GM21360 (cell line): ENCODE results near the gene ZNF568.

ENCODE experiments used
- ATAC-seq: cut with Tn5 transposase; IDR thresholded peaks from one replicate; pipeline ENCODE4 v1.9.1; 2021; ENCODE audit warnings: mild to moderate bottlenecking, moderate library complexity; ENCODE audit not compliant: unreplicated experiment

The ZNF568 gene

DNA sequence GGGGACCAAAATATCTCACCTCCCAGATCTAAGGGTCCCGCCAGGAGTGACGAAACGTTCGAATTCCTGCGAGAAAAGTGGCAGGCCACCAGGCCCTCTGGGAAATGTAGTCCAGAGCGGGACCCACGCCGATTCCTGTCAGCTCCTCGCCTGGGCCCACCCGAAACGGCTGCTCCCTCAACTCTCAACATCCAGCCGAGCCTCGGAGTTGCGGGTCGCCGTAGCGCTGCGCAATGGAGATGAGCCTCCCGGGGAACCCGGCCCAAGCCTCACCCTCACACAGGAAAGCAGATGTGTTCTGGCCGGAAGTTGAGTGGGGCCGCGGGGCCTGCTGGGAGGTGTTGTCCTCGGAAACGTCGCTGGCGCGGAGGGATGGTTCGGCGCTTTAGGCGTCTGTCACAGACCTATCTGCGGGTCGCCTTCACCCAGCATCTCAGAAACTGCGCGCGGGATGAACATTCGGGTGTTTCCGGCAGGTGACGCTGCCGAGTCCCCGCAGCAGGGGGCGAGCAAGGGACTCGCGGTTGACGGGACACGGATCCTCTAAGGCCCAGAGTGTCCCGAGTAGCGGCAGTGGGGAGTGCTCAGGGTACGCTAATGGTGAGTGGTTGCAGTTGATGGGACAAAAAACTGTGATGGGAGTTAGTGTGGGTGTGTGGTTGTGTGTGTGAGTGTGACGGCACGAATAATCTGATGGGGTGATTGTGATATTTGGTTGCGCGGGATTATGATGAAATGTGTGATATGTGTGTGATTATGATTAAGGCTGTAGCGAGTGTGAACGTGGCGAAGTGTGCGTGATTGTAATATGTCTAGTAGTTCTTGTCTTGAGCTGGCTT is at the start of gene ZNF568, which contains the start of gene ZNF829:
TSS of gene ZNF568 (plus strand) at position 341 of the 839 bp plus-strand sequence. CDS start 6,439 bp downstream, outside the sequence.
TSS of gene ZNF829 (minus strand) at position 300 of the 839 bp plus-strand sequence. CDS start 1,124 bp downstream, outside the sequence.
- ATAC-seq: peak; percentile 91

DNA sequence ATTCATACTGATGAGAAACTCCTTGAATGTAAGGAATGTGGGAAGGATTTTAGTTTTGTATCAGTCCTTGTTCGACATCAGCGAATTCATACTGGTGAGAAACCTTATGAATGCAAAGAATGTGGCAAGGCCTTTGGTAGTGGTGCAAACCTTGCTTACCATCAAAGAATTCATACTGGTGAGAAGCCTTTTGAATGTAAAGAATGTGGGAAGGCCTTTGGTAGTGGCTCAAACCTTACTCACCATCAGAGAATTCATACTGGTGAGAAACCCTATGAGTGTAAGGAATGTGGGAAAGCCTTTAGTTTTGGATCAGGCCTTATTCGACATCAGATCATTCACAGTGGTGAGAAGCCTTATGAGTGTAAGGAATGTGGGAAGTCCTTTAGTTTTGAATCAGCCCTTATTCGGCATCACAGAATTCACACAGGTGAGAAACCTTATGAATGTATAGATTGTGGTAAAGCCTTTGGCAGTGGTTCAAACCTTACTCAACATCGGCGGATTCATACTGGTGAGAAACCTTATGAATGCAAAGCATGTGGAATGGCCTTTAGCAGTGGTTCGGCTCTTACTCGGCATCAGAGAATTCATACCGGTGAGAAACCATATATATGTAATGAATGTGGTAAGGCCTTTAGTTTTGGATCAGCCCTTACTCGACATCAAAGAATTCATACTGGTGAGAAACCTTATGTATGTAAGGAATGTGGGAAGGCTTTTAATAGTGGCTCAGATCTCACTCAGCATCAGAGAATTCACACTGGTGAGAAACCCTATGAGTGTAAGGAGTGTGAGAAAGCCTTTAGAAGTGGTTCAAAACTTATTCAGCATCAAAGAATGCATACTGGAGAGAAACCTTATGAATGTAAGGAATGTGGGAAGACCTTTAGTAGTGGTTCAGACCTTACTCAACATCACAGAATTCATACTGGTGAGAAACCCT is 38.9 kb upstream of the ZNF568 start:
- no peak for ATAC-seq

DNA sequence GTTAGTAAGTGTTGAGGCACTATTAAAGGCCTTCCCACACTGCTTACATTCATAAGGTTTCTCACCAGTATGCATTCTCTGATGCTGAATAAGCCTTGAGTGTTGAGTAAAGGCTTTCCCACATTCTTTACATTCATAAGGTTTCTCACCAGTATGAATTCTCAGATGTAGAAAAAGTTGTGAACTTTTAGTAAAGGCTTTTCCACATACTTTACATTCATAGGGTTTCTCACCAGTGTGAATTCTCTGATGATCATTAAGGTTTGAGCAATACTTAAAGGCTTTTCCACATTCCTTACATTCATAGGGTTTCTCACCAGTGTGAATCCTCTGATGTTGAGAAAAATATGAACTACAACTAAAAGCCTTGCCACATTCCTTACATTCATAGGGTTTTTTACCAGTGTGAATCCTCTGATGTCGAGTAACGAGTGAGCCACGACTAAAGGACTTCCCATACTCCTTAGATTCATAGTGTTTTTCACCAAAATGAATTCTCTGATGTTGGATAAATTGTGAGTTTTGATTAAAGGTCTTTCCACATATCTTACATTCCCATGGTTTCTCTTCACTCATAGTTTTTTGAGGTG is 24.3 kb upstream of the ZNF568 start:
- no peak for ATAC-seq

DNA sequence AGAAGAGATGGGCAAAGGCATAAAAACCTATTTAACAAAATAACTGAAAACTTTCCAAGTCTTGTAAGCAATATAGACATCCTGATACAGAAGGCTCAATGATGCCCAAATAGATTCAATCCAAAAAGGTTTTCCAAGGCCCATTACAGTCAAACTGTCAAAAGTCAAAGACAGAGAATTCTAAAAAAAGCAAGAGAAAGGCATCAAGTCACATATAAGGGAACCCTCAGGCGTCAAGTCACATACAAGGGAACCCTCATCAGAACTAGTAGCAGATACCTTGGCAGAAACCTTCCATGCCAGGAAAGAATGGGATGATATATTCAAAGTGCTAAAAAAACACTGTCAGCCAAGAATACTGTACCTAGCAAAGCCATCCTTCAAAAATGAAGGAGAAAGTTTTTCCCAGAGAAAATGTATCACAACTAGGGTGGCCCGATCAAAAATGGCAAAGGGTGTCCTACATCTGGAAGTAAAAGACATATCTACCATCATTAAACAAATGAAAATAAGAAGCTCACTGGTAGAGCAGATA is 21.2 kb upstream of the ZNF568 start:
- no peak for ATAC-seq

DNA sequence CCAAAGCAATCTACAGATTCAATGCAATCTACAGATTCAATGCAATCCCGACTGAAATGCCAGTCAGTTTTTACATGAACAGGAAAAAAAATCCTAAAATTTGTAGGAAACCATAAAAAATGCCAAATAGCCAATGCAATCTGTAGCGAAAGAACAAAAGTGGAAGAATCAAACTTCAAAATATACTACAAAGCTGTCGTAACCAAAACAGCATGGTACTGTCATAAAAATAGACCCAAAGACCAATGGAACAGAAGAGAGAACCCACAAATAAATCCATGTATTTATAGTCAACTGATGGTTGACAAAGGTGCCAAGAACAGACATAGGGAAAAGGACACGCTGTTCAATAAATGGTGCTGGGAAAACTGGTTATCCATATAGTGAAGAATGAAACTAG is 17.7 kb upstream of the ZNF568 start:
- no peak for ATAC-seq

DNA sequence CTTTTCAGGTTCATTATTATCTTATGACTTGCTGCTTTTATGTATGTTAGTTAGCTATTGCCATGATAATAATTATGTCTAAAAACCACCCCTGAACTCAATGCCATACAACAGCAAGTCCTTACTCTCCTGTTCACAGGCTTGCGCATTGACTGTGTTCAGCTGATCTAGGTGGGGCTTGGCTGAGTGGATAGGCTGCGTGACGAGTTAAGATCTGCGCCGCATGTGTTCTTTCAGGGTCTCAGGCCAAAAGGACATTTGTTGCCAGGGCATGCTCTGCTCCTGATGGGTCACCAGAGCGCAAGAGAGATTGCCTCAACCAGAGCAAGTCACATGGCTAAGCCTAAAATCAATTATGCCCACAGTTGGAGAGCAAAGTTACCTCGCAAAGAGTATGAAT is 859 bp downstream of the ZNF568 start:
- ATAC-seq: no peak

DNA sequence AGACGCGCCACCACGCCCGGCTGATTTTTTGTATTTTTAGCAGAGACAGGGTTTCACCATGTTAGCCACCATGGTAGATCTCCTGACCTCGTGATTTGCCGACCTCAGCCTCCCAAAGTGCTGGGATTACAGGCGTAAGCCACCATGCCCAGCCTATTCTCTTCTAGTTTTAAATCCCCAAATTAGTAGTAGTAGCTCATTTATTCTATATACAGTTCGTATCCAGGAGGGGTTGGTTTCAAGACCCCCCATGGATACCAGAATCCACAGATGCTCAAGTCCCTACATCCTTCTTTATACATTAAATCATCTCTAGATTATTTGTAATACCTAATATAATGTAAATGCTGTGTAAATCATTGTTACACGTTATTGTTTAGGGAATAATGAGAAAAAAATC is 2.0 kb downstream of the ZNF568 start:
- no peak for ATAC-seq

DNA sequence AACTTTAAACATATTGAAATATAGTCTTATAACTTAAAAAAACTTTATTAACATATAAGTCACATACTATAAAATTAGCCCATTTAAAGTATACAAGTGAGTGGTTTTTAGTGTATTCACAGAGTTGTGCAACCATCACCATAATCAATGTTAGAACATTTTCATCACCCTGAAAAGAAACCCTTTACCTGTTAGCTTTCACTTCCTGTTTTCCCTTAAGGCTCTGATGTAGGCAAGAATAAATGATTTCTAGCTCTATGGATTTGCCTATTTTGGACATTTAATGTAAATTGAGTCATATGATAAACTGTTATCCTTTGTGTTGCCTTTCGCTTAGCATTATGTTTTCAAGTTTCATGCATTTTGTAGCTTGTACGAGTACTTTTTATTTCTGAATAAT is 15.6 kb downstream of the ZNF568 start:
- ATAC-seq: no peak

DNA sequence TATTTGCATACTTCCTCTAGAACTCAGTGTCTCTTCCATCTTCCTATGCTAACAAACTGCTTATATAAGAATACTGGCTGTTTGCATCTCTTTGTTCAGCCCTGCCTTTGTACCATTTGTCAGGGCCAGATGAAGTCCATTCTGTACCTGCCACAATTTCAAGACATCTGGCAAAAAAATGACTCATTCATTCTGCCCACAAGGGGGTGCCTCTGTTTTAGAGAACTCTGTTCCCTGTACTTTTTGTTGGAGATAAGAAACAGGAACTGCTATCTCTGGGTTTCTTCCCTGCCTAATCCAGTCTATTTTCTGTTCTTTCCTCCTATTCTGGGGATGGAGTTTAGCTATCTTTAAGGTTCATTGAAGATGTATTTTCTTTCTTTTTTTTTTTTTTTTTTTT is 23.0 kb downstream of the ZNF568 start:
- ATAC-seq: no peak

DNA sequence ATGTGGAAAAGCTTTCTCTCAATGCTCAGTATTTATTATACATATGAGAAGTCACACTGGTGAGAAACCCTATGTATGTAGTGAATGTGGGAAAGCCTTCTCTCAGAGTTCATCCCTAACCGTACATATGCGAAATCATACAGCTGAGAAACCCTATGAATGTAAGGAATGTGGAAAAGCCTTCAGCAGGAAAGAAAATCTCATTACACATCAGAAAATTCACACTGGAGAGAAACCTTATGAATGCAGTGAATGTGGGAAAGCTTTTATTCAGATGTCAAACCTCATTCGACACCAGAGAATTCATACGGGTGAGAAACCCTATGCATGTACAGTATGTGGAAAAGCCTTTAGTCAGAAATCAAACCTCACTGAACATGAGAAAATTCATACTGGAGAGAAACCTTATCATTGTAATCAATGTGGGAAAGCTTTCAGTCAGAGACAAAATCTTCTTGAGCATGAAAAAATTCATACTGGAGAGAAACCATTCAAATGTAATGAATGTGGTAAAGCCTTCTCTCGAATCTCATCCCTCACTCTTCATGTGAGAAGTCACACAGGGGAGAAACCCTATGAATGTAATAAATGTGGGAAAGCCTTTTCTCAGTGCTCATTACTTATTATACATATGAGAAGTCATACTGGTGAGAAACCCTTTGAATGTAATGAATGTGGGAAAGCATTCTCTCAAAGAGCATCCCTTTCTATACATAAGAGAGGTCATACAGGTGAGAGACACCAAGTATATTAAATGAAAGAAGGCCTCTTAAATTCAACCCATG is 34.4 kb downstream of the ZNF568 start:
- no peak for ATAC-seq

DNA sequence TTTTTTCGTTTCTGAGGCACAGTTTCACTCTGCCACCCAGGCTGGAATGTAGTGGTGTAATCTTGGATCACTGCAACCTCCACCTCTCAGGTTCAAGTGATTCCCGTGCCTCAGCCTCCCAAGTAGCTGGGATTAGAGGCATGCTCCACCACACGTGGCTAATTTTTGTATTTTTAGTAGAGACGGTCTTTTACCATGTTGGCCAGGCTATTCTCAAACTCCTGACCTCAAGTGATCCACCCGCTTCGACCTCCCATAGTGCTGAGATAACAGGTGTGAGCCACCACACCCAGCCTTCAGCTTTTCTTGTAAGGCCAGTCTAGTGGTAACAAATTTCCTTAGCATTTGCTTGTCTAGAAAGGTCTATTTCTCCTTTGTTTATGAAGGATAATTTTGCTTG is 46.2 kb downstream of the ZNF568 start:
- ATAC-seq: no peak

DNA sequence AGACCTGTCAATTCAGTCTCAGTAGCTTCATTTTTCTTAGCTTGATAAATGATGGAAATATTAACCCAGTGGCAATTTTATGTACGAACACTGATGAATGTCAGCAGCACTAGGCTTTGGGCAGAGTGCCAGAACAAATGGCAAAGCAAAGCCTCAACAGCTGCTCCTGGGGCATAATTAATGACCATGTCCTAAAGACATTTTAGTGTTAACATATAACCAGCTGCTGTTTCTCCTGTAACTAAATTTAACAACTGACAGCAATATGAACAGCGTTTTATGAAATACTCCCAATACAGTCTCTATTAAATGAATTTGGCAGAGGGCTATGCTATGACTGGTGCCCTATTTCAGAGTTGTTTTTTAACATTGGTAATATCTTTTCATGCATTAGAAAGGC is 47.1 kb downstream of the ZNF568 start:
- no peak for ATAC-seq

DNA sequence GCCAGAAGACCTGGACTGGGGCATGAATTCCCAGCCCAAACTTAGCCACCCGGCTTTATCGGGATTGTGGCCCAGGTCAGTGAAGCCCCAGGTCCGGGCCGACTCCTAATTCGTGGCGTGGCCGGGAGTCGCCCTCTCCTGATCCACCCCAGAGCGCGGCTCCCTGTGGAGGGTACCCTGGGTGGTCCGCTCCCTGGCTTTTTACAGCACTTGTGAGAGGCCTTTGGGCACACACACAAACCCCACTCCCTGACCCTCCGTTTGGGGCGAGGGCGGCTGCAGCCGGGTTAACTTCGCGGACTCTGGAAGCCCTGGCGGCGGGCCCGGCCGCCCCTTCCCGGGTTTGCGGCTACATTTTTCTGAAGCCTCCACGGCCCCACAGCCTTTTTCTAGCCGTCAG is 56.4 kb downstream of the ZNF568 start:
- no peak for ATAC-seq

DNA sequence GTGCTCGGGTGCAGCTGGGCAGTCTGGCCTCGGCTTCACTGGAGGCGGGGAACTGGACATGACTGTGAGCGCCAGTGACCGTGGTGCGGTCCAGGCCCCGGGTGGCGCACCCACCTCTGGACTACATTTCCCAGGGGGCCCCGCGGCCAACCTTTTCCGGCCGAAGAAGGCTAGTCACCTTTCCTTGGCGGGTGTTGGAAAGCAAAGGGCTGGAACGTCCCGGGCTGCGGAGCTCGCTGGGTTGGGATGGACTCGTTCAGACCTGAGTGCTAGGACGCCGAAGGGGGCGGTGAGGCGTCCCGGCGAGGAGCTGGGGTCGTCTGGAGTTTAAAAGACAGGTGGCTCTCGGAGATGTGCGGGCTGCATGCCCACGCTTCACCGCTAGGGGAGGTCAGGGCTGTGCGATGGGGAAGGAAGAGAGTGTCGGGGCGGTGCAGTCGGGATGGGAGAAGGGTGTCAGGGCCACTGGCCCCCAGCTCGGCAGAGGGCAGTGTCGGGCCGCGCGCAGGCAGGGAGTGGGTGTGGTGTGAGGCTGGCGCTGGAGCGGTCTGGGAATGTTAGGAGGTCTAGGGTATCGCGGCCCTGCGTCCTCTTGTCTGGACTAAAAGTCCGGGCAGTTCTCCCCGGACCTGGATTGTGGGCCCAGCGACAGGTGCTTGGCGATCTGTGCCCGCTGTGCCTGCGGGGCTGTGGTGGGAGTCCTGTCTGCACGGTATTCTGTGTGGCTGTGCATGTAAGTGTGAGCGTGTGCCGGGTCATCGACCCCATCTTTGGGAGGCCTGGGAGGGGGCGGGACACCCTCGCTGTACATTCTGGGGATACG is 57.1 kb downstream of the ZNF568 start:
- ATAC-seq: peak; percentile 70

DNA sequence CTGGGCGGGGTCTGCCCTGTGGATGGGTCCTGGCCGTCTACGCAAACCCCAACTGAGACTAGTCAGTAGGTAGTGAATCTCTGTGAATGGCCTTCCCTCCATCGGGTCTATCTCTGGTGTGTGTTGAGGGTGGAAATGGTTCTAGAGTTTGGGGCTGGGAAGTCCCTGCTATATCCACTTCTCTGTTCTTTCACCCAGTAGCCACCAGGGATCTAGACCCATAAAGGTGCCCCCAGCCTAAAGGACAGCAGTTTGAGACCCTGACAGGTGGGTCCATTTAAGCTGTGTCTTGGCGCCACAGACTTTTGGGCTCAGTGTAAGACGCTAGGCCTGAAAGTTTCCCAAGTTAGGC is 57.7 kb downstream of the ZNF568 start:
- no peak for ATAC-seq

DNA sequence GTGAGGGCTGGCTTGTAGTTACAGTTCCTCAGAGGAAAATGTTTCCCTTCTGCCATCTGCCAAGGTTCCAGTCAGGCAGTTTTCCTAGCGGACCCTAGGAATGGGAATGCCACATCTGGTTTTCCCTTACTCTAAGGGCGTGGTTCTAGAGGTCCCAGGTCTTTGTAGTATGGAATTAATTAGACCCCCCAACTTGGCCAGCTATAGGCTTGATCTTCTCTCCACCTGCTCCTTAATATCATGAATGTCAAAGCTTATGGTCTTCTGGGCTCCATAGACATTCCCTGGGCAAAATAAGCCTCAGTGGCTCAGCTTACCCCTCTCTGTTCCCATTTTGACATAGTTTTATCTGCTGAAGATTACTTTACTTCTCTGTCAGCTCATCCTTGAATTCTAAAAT is 70.0 kb downstream of the ZNF568 start:
- ATAC-seq: no peak

DNA sequence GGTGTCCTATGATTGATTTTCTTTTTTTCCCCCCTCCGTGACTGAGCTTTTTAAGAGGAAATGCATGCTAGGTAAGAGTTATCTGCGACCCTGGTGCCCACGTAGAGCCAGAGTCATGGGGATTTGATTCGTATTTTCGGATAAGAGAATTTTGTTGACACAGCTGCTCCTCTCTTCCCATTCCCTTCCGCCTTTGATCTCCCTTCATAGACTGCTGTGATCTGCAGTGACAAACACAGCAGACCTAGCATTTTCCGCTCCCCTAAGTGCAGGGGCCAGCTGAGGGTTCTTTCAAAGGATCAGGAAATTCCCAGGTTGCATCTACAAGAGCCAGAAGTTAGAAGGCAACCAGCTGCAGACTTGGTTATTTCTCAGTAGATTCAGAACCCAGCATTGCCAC is 70.5 kb downstream of the ZNF568 start:
- no peak for ATAC-seq

DNA sequence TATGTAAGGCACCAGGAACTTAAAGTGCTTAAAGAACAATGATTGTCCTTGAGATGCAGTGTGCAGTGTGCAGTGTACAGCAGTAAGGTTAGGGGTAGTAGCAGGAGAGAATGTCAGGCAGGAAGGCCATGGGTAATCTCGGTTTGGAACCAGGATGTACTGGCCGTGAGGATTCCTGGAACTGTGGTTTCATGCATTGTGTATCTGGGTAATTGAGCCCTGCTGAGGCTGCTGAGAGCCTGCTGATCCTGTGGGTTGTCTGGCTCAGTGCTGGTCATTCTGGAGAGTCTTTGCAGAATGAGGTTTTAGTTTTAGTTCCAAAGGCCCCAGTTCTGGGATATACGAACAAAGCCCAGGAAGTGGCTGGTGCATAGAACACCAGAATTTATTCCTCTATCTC is 71.0 kb downstream of the ZNF568 start:
- ATAC-seq: no peak

DNA sequence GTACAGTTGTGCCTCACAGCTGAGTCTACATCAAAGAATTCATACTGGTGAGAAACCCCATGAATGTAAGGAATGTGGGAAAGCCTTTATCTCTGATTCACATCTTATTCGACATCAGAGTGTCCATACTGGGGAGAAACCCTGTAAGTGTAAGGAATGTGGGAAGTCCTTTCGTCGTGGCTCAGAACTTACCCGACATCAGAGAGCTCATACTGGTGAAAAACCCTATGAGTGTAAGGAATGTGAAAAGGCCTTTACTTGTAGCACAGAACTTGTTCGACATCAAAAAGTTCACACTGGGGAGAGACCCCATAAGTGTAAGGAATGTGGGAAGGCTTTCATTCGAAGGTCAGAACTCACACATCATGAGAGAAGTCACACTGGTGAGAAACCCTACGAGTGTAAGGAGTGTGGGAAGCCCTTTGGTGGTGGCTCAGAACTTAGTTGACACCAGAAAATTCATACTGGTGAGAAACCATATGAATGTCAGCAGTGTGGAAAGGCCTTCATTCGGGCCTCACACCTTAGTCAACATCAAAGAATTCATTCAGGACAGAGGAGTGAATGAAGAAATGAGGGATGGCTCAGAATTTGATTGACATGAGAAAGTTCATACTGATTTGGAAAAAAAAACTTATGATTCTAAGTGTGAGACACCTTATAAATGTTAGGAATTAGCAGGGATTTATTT is 81.2 kb downstream of the ZNF568 start:
- no peak for ATAC-seq
